ENCODE data around the gene CALCR. TPM values are rescaled to one million over a fixed set of nuclear protein-coding genes. Genes with fewer than 3 reads are reported as not detected.
"Not testable (repeated sequence)": the region's sequence is repeated elsewhere in the genome, so short reads cannot be mapped to it uniquely, and the experiment has no call there.

Gene CALCR
- 0.17 TPM for total RNA-seq

- no peak for DNase-seq (ENCODE audit: low spot score)
These were observed at the start of gene CALCR for GRCh38 chr7:93574646-93575554. Gene CALCR, minus strand, starts transcription at chr7:93574724. Its CDS starts 87,743 bp downstream, at chr7:93486981.

GRCh38 chr7:93623816-93624215 is 49.3 kb upstream of the CALCR start:
- DNase-seq (ENCODE audit: low spot score), result no peak

GRCh38 chr7:93622036-93623033 is 47.8 kb upstream of the CALCR start:
- no peak for DNase-seq (ENCODE audit: low spot score)

- DNase-seq (ENCODE audit: low spot score), result no peak
These were observed 46.3 kb upstream of the CALCR start for GRCh38 chr7:93620864-93621263.

- DNase-seq (ENCODE audit: low spot score), result no peak
These were observed 45.5 kb upstream of the CALCR start for GRCh38 chr7:93620057-93620456.

GRCh38 chr7:93601363-93601762 is 26.8 kb upstream of the CALCR start:
- no peak for DNase-seq (ENCODE audit: low spot score)

- no peak for DNase-seq (ENCODE audit: low spot score)
These were observed 19.7 kb upstream of the CALCR start for GRCh38 chr7:93594250-93594649.

GRCh38 chr7:93592588-93593266 is 18.2 kb upstream of the CALCR start:
- DNase-seq (ENCODE audit: low spot score), result no peak

GRCh38 chr7:93591224-93592050 is 16.9 kb upstream of the CALCR start:
- not testable (repeated sequence) for DNase-seq (ENCODE audit: low spot score)

GRCh38 chr7:93586479-93586865 is 11.9 kb upstream of the CALCR start:
- DNase-seq (ENCODE audit: low spot score), result not testable (repeated sequence)

GRCh38 chr7:93585694-93586478 is 11.4 kb upstream of the CALCR start:
- not testable (repeated sequence) for DNase-seq (ENCODE audit: low spot score)

- no peak for DNase-seq (ENCODE audit: low spot score)
These were observed 4.9 kb upstream of the CALCR start for GRCh38 chr7:93579431-93579830.

GRCh38 chr7:93578762-93579161 is 4.2 kb upstream of the CALCR start:
- no peak for DNase-seq (ENCODE audit: low spot score)

- DNase-seq (ENCODE audit: low spot score), result no peak
These were observed 1.3 kb upstream of the CALCR start for GRCh38 chr7:93575555-93576399.

- DNase-seq (ENCODE audit: low spot score), result no peak
These were observed 267 bp downstream of the CALCR start for GRCh38 chr7:93574269-93574645.

- no peak for DNase-seq (ENCODE audit: low spot score)
These were observed 5.3 kb downstream of the CALCR start for GRCh38 chr7:93569189-93569588.

GRCh38 chr7:93566876-93567275 is 7.6 kb downstream of the CALCR start:
- DNase-seq (ENCODE audit: low spot score), result no peak

- DNase-seq (ENCODE audit: low spot score), result no peak
These were observed 10.9 kb downstream of the CALCR start for GRCh38 chr7:93563584-93563983.

GRCh38 chr7:93562936-93563335 is 11.6 kb downstream of the CALCR start:
- no peak for DNase-seq (ENCODE audit: low spot score)
